H1 (cell line): ENCODE data around the gene DMC1. TPM values are rescaled to one million over a fixed set of nuclear protein-coding genes. Genes with fewer than 3 reads are reported as not detected.

Experiments used
- CTCF ChIA-PET: fragments of 300-600 bp; sonication (Branson Sonifier 250); formaldehyde crosslinking; loops from one replicate; lab custom pipeline; 2021; ENCODE audit not compliant: partially characterized antibody; lab: Charles Lee
- POLR2A ChIA-PET: fragments of 300-600 bp; sonication (Branson Sonifier 250); formaldehyde crosslinking; loops from one replicate; lab custom pipeline; 2021; ENCODE audit warnings: inconsistent platforms; ENCODE audit not compliant: partially characterized antibody; lab: Charles Lee
- DNase-seq, 2 experiments: peaks; one replicate each; pipeline versions ENCODE4 v3.0.0 to v3.0.0-alpha.2; 2010 to 2022; ENCODE audit warnings: low spot score in 2 of 2, low read depth in 1 of 2, mixed read lengths in 1 of 2
- FAIRE-seq: peaks from 2 replicates; lab custom pipeline; 2011; peaks lifted over from hg19 to GRCh38; lab: Jason Lieb, UNC
- H2AFZ ChIP-seq: 2 replicates; pipeline ENCODE4 v1.8.1; 2012; ENCODE audit warnings: low read length, inconsistent platforms
- H2AK5ac ChIP-seq: 2 replicates; pipeline ENCODE4 v1.6.1; 2013; ENCODE audit warnings: low read depth, low read length
- H2BK120ac ChIP-seq: replicated peaks from 2 replicates; pipeline ENCODE3; 2013; ENCODE audit warnings: low read depth, low read length, inconsistent platforms
- H2BK12ac ChIP-seq: 2 replicates; pipeline ENCODE4 v1.6.1; 2013; ENCODE audit warnings: low read depth, low read length
- H2BK15ac ChIP-seq: 2 replicates; pipeline ENCODE4 v1.6.1; 2013; ENCODE audit warnings: low read length
- H2BK20ac ChIP-seq: 2 replicates; pipeline ENCODE4 v1.6.1; 2013; ENCODE audit warnings: low read length
- H2BK5ac ChIP-seq: 2 replicates; pipeline ENCODE4 v1.6.1; 2013; ENCODE audit warnings: low read depth, low read length
- H3K14ac ChIP-seq: 2 replicates; pipeline ENCODE4 v1.6.1; 2013; ENCODE audit warnings: inconsistent platforms; ENCODE audit not compliant: insufficient read length
- H3K18ac ChIP-seq: 2 replicates; pipeline ENCODE4 v1.6.1; 2013; ENCODE audit warnings: low read length; ENCODE audit errors: extremely low read depth
- H3K23ac ChIP-seq: 2 replicates; pipeline ENCODE4 v1.6.1; 2013; ENCODE audit warnings: inconsistent platforms; ENCODE audit not compliant: insufficient read length
- H3K23me2 ChIP-seq: 2 replicates; pipeline ENCODE4 v1.6.1; 2013; ENCODE audit warnings: low read depth, low read length
- H3K27ac ChIP-seq: 2 replicates; pipeline ENCODE4 v1.6.1; 2011; ENCODE audit warnings: low read depth, low read length, inconsistent platforms
- H3K27me3 ChIP-seq, 4 experiments: replicated peaks in 1 of 4; 1 replicate in 1 of 4; 2 replicates in 3 of 4; pipeline versions ENCODE4 v1.6.1 to v1.8.1; 2011 to 2013; ENCODE audit warnings: low read length in 3 of 4, mild to moderate bottlenecking in 3 of 4, inconsistent platforms in 2 of 4, mixed read lengths in 2 of 4, moderate library complexity in 1 of 4; ENCODE audit not compliant: control insufficient read depth in 3 of 4, insufficient read depth in 3 of 4; ENCODE audit errors: extremely low read depth in 1 of 4
- H3K36me3 ChIP-seq, 4 experiments: 2 replicates each; pipeline versions ENCODE4 v1.6.1 to v1.8.1; 2011 to 2013; ENCODE audit warnings: mild to moderate bottlenecking in 4 of 4, low read length in 3 of 4, moderate library complexity in 2 of 4, control low read depth in 1 of 4, inconsistent platforms in 1 of 4; ENCODE audit not compliant: insufficient read depth in 4 of 4, control insufficient read depth in 2 of 4
- H3K4ac ChIP-seq: replicated peaks from 2 replicates; pipeline ENCODE3; 2013; ENCODE audit warnings: low read length, low read depth, mixed read lengths, inconsistent platforms; ENCODE audit not compliant: insufficient read length
- H3K4me1 ChIP-seq, 4 experiments: replicated peaks in 1 of 4; 1 replicate in 1 of 4; 2 replicates in 3 of 4; pipeline versions ENCODE4 v1.6.1 to v1.8.1; 2011 to 2013; ENCODE audit warnings: low read length in 3 of 4, inconsistent platforms in 2 of 4, mixed read lengths in 1 of 4; ENCODE audit not compliant: insufficient read depth in 4 of 4, control insufficient read depth in 3 of 4
- H3K4me2 ChIP-seq, 2 experiments: 2 replicates each; pipeline versions ENCODE4 v1.6.1 to v1.8.1; 2011 to 2013; ENCODE audit warnings: low read depth in 2 of 2, low read length in 2 of 2, control low read depth in 1 of 2, inconsistent platforms in 1 of 2, mild to moderate bottlenecking in 1 of 2; ENCODE audit not compliant: insufficient read depth in 1 of 2
- H3K4me3 ChIP-seq, 4 experiments: fragments of 200-600, 300-600 bp in 1 of 4; sonication (generic), shearing (Covaris generic), sonication (Bioruptor Twin) in 1 of 4; 2 replicates each; pipeline versions ENCODE4 v1.5.1 to v1.8.1; 2011 to 2016; ENCODE audit warnings: low read length in 4 of 4, low read depth in 3 of 4, control low read depth in 2 of 4, inconsistent platforms in 2 of 4, mild to moderate bottlenecking in 2 of 4, mixed read lengths in 1 of 4, moderate library complexity in 1 of 4; ENCODE audit not compliant: insufficient read depth in 2 of 4; ENCODE audit errors: extremely low read depth in 1 of 4
- H3K56ac ChIP-seq: replicated peaks from 2 replicates; pipeline ENCODE3; 2013; ENCODE audit warnings: low read depth, mild to moderate bottlenecking, mixed read lengths, low read length, inconsistent platforms; ENCODE audit not compliant: insufficient read length
- H3K79me1 ChIP-seq: 2 replicates; pipeline ENCODE4 v1.6.1; 2013; ENCODE audit warnings: low read depth, low read length, control low read depth
- H3K79me2 ChIP-seq, 2 experiments: 2 replicates each; pipeline versions ENCODE4 v1.6.1 to v1.8.1; 2012 to 2013; ENCODE audit warnings: low read length in 2 of 2, mild to moderate bottlenecking in 2 of 2, inconsistent platforms in 1 of 2; ENCODE audit not compliant: insufficient read depth in 2 of 2, control insufficient read depth in 1 of 2
- H3K9ac ChIP-seq, 4 experiments: replicated peaks in 1 of 4; 1 replicate in 1 of 4; 2 replicates in 3 of 4; pipeline versions ENCODE4 v1.6.1 to v1.8.1; 2011 to 2013; ENCODE audit warnings: low read depth in 3 of 4, low read length in 3 of 4, control low read depth in 2 of 4, mild to moderate bottlenecking in 2 of 4, moderate library complexity in 2 of 4, inconsistent platforms in 1 of 4; ENCODE audit errors: extremely low read depth in 1 of 4
- H3K9me3 ChIP-seq, 2 experiments: 2 replicates each; pipeline versions ENCODE4 v1.6.1 to v1.8.1; 2012 to 2013; ENCODE audit warnings: mild to moderate bottlenecking in 2 of 2, moderate library complexity in 2 of 2, control low read depth in 1 of 2, inconsistent platforms in 1 of 2, low read depth in 1 of 2, low read length in 1 of 2, mixed read lengths in 1 of 2; ENCODE audit not compliant: insufficient read depth in 2 of 2
- H4K20me1 ChIP-seq, 2 experiments: replicated peaks in 1 of 2; 2 replicates each; pipeline versions ENCODE3 to v1.8.1; 2011 to 2013; ENCODE audit warnings: inconsistent platforms in 2 of 2, low read length in 2 of 2, mild to moderate bottlenecking in 1 of 2; ENCODE audit not compliant: insufficient read depth in 2 of 2, control insufficient read depth in 1 of 2
- H4K5ac ChIP-seq: 2 replicates; pipeline ENCODE4 v1.6.1; 2013; ENCODE audit warnings: low read length, low read depth, mixed read lengths, inconsistent platforms; ENCODE audit not compliant: insufficient read length
- H4K8ac ChIP-seq: 2 replicates; pipeline ENCODE4 v1.8.0; 2013; ENCODE audit warnings: mild to moderate bottlenecking, moderate library complexity, low read length, inconsistent platforms; ENCODE audit not compliant: insufficient read depth; ENCODE audit errors: extremely low read depth
- H4K91ac ChIP-seq: replicated peaks from 2 replicates; pipeline ENCODE3; 2013; ENCODE audit warnings: low read length, mixed read lengths, inconsistent platforms; ENCODE audit not compliant: insufficient read length
- BACH1 ChIP-seq: IDR thresholded peaks from 2 replicates; pipeline ENCODE4 v1.6.1; 2012; ENCODE audit warnings: low read length, improper control_type of control experiment
- CEBPB ChIP-seq: IDR thresholded peaks from 2 replicates; pipeline ENCODE4 v1.6.1; 2012; ENCODE audit warnings: low read depth, low read length
- CTBP2 ChIP-seq: IDR thresholded peaks from 2 replicates; pipeline ENCODE4 v1.7.0; 2011; ENCODE audit warnings: borderline replicate concordance, mild to moderate bottlenecking, moderate library complexity, mixed read lengths, low read length; ENCODE audit not compliant: insufficient read depth, insufficient read length
- EGR1 ChIP-seq: IDR thresholded peaks from 2 replicates; pipeline ENCODE4 v1.6.1; 2011; ENCODE audit warnings: low read depth, low read length, borderline replicate concordance
- GABPA ChIP-seq: IDR thresholded peaks from 2 replicates; pipeline ENCODE4 v1.6.1; 2011; ENCODE audit warnings: mild to moderate bottlenecking, low read length, moderate library complexity, borderline replicate concordance; ENCODE audit not compliant: insufficient read depth
- JUN ChIP-seq: IDR thresholded peaks from 2 replicates; pipeline ENCODE4 v1.6.1; 2011; ENCODE audit warnings: low read depth, mild to moderate bottlenecking, improper control_type of control experiment, low read length
- JUND ChIP-seq: IDR thresholded peaks from 2 replicates; pipeline ENCODE4 v1.6.1; 2011; ENCODE audit warnings: mild to moderate bottlenecking, improper control_type of control experiment, low read length
- SAP30 ChIP-seq: fragments of 300-600 bp; sonication (generic); IDR thresholded peaks from 2 replicates; pipeline ENCODE4 v1.7.1; 2012; ENCODE audit warnings: low read length, moderate library complexity, mild to moderate bottlenecking, inconsistent platforms; ENCODE audit not compliant: insufficient read depth, insufficient replicate concordance
- SP2 ChIP-seq: IDR thresholded peaks from 2 replicates; pipeline ENCODE4 v1.6.1; 2012; ENCODE audit warnings: mild to moderate bottlenecking, low read length, inconsistent platforms
- WGBS, 2 experiments: shearing (Covaris generic) in 1 of 2; methylation state at CpG; one replicate each; pipeline versions ENCODE4 v1.1.6 to v1.1.7; 2013 to 2015; ENCODE audit warnings: low lambda C conversion rate in 2 of 2, mixed read lengths in 2 of 2, inconsistent platforms in 1 of 2, low coverage in 1 of 2, missing lambda C conversion rate in 1 of 2; ENCODE audit not compliant: insufficient replicate concordance in 2 of 2, insufficient coverage in 1 of 2, insufficient read length in 1 of 2; ENCODE audit errors: extremely low coverage in 1 of 2, missing lambda C conversion rate in 1 of 2; 5-methylcytosine and 5-hydroxymethylcytosine counted together
- polyA plus RNA-seq, 7 experiments: library from polyadenylated mRNA; depleted of rRNA in 3 of 7; stranded (reverse) in 5 of 7; unstranded in 2 of 7; fragments of >200 nt in 5 of 7; fragments of 200-250 nt in 2 of 7; gene quantifications; 1 replicate in 5 of 7; 2 replicates in 1 of 7; 4 replicates in 1 of 7; pipeline versions ENCODE4 v1.2.1 to v1.2.3, GENCODE V29; 2011 to 2013; ENCODE audit warnings: missing spikeins in 2 of 7, mixed read lengths in 2 of 7
- total RNA-seq: library from RNA; stranded (reverse); fragmentation: NEBNext Ultra II Directional; extraction: Animal tissue kit (Norgen Biotek cat#: 25700); gene quantifications from 2 replicates; pipeline ENCODE4 v1.2.1, GENCODE V29; 2021

Gene DMC1
- total and polyA plus RNA-seq, 2 of the 8 experiments (the other 6 are each of a cell fraction or from before 2014, with no cell fraction given): 3.8 to 7.2 TPM

DNA sequence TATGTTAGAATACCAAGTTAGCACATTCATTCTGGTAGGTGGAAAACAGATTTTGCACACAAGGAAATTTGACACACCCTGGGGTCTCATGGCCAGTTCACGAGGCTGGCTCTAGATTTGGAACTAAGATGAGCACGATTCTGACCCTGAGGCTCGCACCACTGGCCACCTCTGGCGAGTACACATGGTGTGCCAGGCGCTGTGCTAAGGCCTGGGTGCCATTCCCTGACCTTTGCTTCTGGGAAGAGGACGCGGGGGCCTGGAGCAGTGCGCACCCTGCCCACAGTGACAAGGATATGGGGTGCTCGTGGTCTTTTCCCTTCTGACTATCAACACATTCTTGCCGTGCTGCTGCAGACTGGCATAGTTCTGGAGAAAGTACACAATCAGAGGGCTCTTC lies 29.5 kb upstream of the DMC1 start:
- ChIA-PET CTCF (no interaction called here), POLR2A (no interaction called here)
- Histone ChIP-seq H3K56ac (no peak overlapping the region), H2BK12ac (no peak overlapping the region), H3K9me3 (no peaks in the 10 kb centered on the region), H3K18ac (no peak overlapping the region), H2AFZ (no peak overlapping the region), H4K20me1 (no peaks in the 10 kb centered on the region), H3K4me3 (no peak overlapping the region), H2BK20ac (no peak overlapping the region), H3K9ac (no peak overlapping the region), H3K4ac (no peak overlapping the region), H3K14ac (no peak overlapping the region), H3K36me3 (no peaks in the 10 kb centered on the region; a peak in 1 of 8 replicates), H2AK5ac (no peak overlapping the region), H3K23me2 (no peaks in the 10 kb centered on the region), H2BK120ac (no peak overlapping the region), H2BK5ac (no peak overlapping the region), H4K8ac (no peak overlapping the region), H3K79me2 (no peaks in the 10 kb centered on the region), H3K4me1 (no peaks in the 10 kb centered on the region), H2BK15ac (no peak overlapping the region), H3K79me1 (no peaks in the 10 kb centered on the region), H4K5ac (no peak overlapping the region), H3K27ac (no peak overlapping the region), H4K91ac (no peak overlapping the region), H3K4me2 (no peak overlapping the region), H3K23ac (no peak overlapping the region), H3K27me3 (no peaks in the 10 kb centered on the region)
- 89% methylated on average over 10 of the region's 10 CpGs; no CpG with 5 or more reads in 1 of the 2 experiments for WGBS, 2 experiments
- no peak for TF ChIP-seq GABPA
- TF ChIP-seq BACH1: no peak
- TF ChIP-seq CEBPB: no peak
- TF ChIP-seq EGR1: no peak
- no peak for TF ChIP-seq CTBP2
- no peak for TF ChIP-seq JUN
- no peak for TF ChIP-seq SP2
- no peak for TF ChIP-seq JUND
- TF ChIP-seq SAP30: no peak
- DNase-seq (no peak), FAIRE-seq (no peak)
